ENCODE measurements around the gene MAP3K1.
"Not testable (repeated sequence)": the region's sequence is repeated elsewhere in the genome, so short reads cannot be mapped to it uniquely, and the experiment has no call there.

DNA sequence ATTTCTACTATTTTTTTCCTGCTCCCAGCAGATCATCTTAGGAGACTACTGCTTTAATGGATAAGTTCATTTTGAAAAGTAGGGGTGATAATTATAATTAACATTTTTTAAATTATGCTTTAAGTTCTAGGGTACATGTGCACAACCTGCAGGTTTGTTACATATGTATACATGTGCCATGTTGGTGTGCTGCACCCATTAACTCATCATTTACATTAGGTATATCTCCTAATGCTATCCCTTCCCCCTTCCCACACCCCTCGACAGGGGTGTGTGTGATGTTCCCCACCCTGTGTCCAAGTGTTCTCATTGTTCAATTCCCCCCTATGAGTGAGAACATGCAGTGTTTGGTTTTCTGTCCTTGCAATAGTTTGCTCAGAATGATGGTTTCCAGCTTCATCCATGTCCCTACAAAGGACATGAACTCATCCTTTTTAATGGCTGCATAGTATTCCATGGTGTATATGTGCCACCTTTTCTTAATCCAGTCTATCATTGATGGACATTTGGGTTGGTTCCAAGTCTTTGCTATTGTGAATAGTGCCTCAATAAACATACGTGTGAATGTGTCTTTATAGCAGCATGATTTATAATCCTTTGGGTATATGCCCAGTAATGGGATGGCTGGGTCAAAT lies 39.0 kb upstream of the MAP3K1 start:
- TF ChIP-seq, protein P1, sequence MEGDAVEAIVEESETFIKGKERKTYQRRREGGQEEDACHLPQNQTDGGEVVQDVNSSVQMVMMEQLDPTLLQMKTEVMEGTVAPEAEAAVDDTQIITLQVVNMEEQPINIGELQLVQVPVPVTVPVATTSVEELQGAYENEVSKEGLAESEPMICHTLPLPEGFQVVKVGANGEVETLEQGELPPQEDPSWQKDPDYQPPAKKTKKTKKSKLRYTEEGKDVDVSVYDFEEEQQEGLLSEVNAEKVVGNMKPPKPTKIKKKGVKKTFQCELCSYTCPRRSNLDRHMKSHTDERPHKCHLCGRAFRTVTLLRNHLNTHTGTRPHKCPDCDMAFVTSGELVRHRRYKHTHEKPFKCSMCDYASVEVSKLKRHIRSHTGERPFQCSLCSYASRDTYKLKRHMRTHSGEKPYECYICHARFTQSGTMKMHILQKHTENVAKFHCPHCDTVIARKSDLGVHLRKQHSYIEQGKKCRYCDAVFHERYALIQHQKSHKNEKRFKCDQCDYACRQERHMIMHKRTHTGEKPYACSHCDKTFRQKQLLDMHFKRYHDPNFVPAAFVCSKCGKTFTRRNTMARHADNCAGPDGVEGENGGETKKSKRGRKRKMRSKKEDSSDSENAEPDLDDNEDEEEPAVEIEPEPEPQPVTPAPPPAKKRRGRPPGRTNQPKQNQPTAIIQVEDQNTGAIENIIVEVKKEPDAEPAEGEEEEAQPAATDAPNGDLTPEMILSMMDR (IDR thresholded peaks at IDR 0.05; ENCODE audit: low read depth, low read length, missing input control) = not testable (repeated sequence)
- not testable (repeated sequence) for TF ChIP-seq TAF1 (conservative IDR thresholded peaks at IDR 0.05); GABPA (IDR thresholded peaks at IDR 0.05 in 1 of 2, conservative IDR thresholded peaks at IDR 0.05 in 1 of 2); HNF4A (conservative IDR thresholded peaks at IDR 0.05); SP1 (IDR thresholded peaks at IDR 0.05); JUND (IDR thresholded peaks at IDR 0.05)
- TF ChIP-seq, protein P2, sequence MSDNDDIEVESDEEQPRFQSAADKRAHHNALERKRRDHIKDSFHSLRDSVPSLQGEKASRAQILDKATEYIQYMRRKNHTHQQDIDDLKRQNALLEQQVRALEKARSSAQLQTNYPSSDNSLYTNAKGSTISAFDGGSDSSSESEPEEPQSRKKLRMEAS (IDR thresholded peaks at IDR 0.05) = not testable (repeated sequence)
- TF ChIP-seq, protein P3, sequence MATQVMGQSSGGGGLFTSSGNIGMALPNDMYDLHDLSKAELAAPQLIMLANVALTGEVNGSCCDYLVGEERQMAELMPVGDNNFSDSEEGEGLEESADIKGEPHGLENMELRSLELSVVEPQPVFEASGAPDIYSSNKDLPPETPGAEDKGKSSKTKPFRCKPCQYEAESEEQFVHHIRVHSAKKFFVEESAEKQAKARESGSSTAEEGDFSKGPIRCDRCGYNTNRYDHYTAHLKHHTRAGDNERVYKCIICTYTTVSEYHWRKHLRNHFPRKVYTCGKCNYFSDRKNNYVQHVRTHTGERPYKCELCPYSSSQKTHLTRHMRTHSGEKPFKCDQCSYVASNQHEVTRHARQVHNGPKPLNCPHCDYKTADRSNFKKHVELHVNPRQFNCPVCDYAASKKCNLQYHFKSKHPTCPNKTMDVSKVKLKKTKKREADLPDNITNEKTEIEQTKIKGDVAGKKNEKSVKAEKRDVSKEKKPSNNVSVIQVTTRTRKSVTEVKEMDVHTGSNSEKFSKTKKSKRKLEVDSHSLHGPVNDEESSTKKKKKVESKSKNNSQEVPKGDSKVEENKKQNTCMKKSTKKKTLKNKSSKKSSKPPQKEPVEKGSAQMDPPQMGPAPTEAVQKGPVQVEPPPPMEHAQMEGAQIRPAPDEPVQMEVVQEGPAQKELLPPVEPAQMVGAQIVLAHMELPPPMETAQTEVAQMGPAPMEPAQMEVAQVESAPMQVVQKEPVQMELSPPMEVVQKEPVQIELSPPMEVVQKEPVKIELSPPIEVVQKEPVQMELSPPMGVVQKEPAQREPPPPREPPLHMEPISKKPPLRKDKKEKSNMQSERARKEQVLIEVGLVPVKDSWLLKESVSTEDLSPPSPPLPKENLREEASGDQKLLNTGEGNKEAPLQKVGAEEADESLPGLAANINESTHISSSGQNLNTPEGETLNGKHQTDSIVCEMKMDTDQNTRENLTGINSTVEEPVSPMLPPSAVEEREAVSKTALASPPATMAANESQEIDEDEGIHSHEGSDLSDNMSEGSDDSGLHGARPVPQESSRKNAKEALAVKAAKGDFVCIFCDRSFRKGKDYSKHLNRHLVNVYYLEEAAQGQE (IDR thresholded peaks at IDR 0.05) = not testable (repeated sequence)
- TF ChIP-seq, protein P4, sequence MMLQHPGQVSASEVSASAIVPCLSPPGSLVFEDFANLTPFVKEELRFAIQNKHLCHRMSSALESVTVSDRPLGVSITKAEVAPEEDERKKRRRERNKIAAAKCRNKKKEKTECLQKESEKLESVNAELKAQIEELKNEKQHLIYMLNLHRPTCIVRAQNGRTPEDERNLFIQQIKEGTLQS (IDR thresholded peaks at IDR 0.05) = not testable (repeated sequence)
